OCI-LY1 (cell line): Measurements from ENCODE around the gene ARL3.

ENCODE experiments used
- H2AFZ ChIP-seq: fragments of 200-600 bp; sonication (generic), shearing (Covaris generic); 2 replicates; pipeline ENCODE4 v1.6.0; 2014; ENCODE audit warnings: antibody characterized with exemption, mild to moderate bottlenecking, low read length
- H3F3A ChIP-seq: fragments of 200-600 bp; sonication (generic), shearing (Covaris generic); 2 replicates; pipeline ENCODE4 v1.6.0; 2014; ENCODE audit warnings: mild to moderate bottlenecking, antibody characterized with exemption, low read length, moderate library complexity; ENCODE audit not compliant: insufficient read depth
- H3K27ac ChIP-seq: fragments of 200-600 bp; sonication (generic); 2 replicates; pipeline ENCODE4 v1.5.1; 2014; ENCODE audit warnings: low read length, mixed run types, mild to moderate bottlenecking, low read depth; ENCODE audit not compliant: poor library complexity, severe bottlenecking
- H3K27me3 ChIP-seq: fragments of 200-600 bp; sonication (generic); 2 replicates; pipeline ENCODE4 v1.6.0; 2014; ENCODE audit warnings: antibody characterized with exemption, mild to moderate bottlenecking, low read length, moderate library complexity; ENCODE audit not compliant: insufficient read depth
- H3K36me3 ChIP-seq: fragments of 200-600 bp; sonication (generic); 2 replicates; pipeline ENCODE4 v1.6.1; 2014; ENCODE audit warnings: mild to moderate bottlenecking, antibody characterized with exemption, low read length, moderate library complexity, mixed read lengths; ENCODE audit not compliant: insufficient read depth
- H3K4me1 ChIP-seq: fragments of 200-600 bp; sonication (generic); 2 replicates; pipeline ENCODE4 v1.5.1; 2014; ENCODE audit warnings: mild to moderate bottlenecking, low read length, moderate library complexity; ENCODE audit not compliant: insufficient read depth, severe bottlenecking
- H3K4me2 ChIP-seq: fragments of 200-600 bp; sonication (generic), shearing (Covaris generic); 2 replicates; pipeline ENCODE4 v1.6.1; 2014; ENCODE audit warnings: low read length
- H3K4me3 ChIP-seq: fragments of 200-600 bp; sonication (generic); 2 replicates; pipeline ENCODE4 v1.5.1; 2014; ENCODE audit warnings: low read length, low read depth, mild to moderate bottlenecking, mixed read lengths; ENCODE audit not compliant: poor library complexity, severe bottlenecking
- H3K79me2 ChIP-seq: fragments of 200-600 bp; shearing (Covaris generic); 2 replicates; pipeline ENCODE4 v1.6.1; 2016; ENCODE audit warnings: mixed run types, low read length, mixed read lengths; ENCODE audit not compliant: insufficient read depth
- H3K9ac ChIP-seq: fragments of 200-600 bp; sonication (generic), shearing (Covaris generic); 2 replicates; pipeline ENCODE4 v1.6.1; 2014; ENCODE audit warnings: mild to moderate bottlenecking, low read length, mixed read lengths
- H3K9me2 ChIP-seq: fragments of 200-600 bp; sonication (generic), shearing (Covaris generic); 2 replicates; pipeline ENCODE4 v1.6.1; 2014; ENCODE audit warnings: low read depth, mild to moderate bottlenecking, low read length, mixed read lengths
- H3K9me3 ChIP-seq: fragments of 200-600 bp; shearing (Covaris generic); 2 replicates; pipeline ENCODE4 v1.6.1; 2014; ENCODE audit warnings: low read length, mixed read lengths
- H4K20me1 ChIP-seq: fragments of 200-600 bp; sonication (generic), shearing (Covaris generic); 2 replicates; pipeline ENCODE4 v1.6.0; 2016; ENCODE audit warnings: mild to moderate bottlenecking, low read length; ENCODE audit not compliant: insufficient read depth
- EZH2 ChIP-seq: fragments of 200-600 bp; sonication (generic), shearing (Covaris generic); IDR thresholded peaks from 2 replicates; pipeline ENCODE4 v1.8.0; 2017; ENCODE audit warnings: borderline replicate concordance, mixed run types, mild to moderate bottlenecking, antibody characterized with exemption, low read length, moderate library complexity, mixed read lengths
- TF ChIP-seq, protein P1 (sequence below): fragments of 200-600 bp; sonication (generic), shearing (Covaris generic); IDR thresholded peaks from 2 replicates; pipeline ENCODE4 v1.5.1; 2017; ENCODE audit warnings: mild to moderate bottlenecking, antibody characterized with exemption, low read length, moderate library complexity, mixed read lengths

The ARL3 gene

DNA sequence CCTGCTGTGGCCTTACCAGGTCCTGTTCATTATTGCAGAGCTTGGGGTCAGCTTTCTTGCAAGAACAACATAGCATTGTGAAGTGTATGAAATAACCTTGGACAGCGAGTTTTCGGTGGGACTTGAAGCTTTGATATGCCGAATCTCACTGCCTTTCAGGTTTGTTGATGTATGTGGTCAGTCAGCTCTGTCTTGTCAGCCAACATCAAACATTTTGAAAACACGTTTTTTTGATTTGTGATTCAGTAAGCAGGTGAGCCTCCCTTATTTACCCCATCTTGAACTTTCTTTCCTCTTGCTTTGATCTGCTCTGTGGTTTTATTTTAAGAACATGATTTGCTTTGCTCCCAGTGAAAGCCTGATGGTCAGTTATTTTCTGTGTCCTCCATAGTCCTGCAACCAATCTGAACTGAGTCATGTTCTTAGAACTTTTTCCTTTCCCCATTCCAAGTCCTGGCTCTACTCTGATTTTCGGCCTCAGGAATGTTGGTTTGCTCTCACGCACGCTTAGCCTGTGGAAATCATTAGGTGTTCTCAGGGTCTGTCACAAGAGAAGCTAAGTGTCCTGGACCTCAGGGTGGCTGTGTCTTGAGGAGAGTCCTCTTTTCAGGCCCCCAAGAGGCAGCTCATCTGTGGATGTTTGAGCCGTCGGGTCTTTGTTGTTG is 38.2 kb upstream of the ARL3 start:
- H3K27me3 ChIP-seq, result no peaks in the 10 kb centered on the region
- no peak for TF ChIP-seq EZH2
- H3K9me2 ChIP-seq, result no peaks in the 10 kb centered on the region
- peaks cover 10% of the 10 kb centered on the region; the same call in 1 of the 2 replicates for H3K79me2 ChIP-seq
- H3K36me3 ChIP-seq, result no peaks in the 10 kb centered on the region
- no peaks in the 10 kb centered on the region for H3F3A ChIP-seq
- H3K27ac ChIP-seq, result peak overlapping the region; percentile 48
- no peaks in the 10 kb centered on the region for H4K20me1 ChIP-seq
- no peak overlapping the region for H2AFZ ChIP-seq
- peaks cover 15% of the 10 kb centered on the region for H3K4me1 ChIP-seq
- no peak overlapping the region for H3K4me3 ChIP-seq
- H3K9ac ChIP-seq, result no peak overlapping the region
- H3K9me3 ChIP-seq, result no peaks in the 10 kb centered on the region
- H3K4me2 ChIP-seq, result no peak overlapping the region

DNA sequence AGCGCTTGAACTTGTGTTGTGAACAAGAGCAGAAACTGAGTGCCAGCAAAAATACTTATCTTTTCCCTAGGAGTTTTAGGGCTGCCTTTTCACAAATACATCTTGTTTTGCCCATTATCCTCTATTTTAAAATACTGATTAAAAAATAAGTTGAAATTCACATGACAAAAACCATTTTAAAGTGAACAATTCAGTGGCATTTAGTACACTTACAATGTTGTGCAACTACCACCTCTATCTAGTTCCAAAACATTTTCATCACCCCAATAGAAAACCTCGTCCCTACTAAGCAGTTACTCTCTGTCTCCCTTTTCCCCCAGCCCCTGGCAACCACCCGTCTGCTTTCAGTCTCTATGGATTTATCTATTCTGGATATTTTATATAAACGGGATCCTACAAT is 31.0 kb upstream of the ARL3 start:
- H3K27ac ChIP-seq, result peak overlapping the region; percentile 55
- peak overlapping the region; percentile 87 for H3K4me2 ChIP-seq
- H3K4me1 ChIP-seq, result peaks cover 25% of the 10 kb centered on the region
- H3K79me2 ChIP-seq, result peaks cover 24% of the 10 kb centered on the region
- no peaks in the 10 kb centered on the region for H3K9me3 ChIP-seq
- H3K9me2 ChIP-seq, result no peaks in the 10 kb centered on the region
- no peaks in the 10 kb centered on the region for H3K36me3 ChIP-seq
- peak overlapping the region; percentile 87 for H3K4me3 ChIP-seq
- no peaks in the 10 kb centered on the region for H3F3A ChIP-seq
- no peaks in the 10 kb centered on the region for H3K27me3 ChIP-seq
- TF ChIP-seq EZH2, result no peak
- TF ChIP-seq, protein P1, sequence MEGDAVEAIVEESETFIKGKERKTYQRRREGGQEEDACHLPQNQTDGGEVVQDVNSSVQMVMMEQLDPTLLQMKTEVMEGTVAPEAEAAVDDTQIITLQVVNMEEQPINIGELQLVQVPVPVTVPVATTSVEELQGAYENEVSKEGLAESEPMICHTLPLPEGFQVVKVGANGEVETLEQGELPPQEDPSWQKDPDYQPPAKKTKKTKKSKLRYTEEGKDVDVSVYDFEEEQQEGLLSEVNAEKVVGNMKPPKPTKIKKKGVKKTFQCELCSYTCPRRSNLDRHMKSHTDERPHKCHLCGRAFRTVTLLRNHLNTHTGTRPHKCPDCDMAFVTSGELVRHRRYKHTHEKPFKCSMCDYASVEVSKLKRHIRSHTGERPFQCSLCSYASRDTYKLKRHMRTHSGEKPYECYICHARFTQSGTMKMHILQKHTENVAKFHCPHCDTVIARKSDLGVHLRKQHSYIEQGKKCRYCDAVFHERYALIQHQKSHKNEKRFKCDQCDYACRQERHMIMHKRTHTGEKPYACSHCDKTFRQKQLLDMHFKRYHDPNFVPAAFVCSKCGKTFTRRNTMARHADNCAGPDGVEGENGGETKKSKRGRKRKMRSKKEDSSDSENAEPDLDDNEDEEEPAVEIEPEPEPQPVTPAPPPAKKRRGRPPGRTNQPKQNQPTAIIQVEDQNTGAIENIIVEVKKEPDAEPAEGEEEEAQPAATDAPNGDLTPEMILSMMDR, result no peak
- H2AFZ ChIP-seq, result no peak overlapping the region
- H3K9ac ChIP-seq, result peak overlapping the region; percentile 81; the same call in 1 of the 2 replicates
- H4K20me1 ChIP-seq, result no peaks in the 10 kb centered on the region

DNA sequence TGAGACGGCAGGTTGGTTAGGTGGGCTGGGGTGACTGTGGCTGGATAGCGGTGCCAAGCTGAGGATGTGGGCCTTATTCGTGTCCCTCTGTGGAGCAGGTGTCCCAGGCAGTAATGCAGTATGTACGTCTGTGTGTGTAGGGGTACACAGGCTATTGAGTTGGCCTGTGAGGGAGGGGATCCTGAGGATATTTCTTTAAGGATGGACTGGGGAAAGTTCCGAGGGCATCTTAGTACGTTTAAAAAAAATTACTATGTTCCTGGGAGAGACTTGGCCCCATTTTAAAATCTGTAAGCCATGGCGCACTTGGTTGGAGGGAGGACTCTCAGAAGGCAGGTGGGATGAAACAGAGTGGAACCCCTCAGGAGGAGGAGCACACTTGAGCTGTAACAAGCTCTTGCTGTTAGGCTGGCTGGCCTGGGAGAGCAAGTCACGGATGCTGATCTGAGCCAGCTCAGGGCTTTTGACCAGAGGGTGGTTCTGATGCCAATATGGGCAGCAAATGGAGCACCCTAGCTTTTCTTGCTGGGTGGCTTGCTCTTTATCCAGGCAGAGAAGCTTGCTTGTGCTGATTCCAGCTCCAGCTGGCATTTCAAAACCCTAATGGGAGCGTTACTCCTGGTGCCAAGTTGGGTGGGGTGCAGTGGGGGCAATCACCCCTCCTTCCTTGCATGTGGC is 30.3 kb upstream of the ARL3 start:
- H3K4me3 ChIP-seq, result peak overlapping the region; percentile 87
- H3K9me3 ChIP-seq, result no peaks in the 10 kb centered on the region
- H3K9me2 ChIP-seq, result no peaks in the 10 kb centered on the region
- H3K4me1 ChIP-seq, result peaks cover 25% of the 10 kb centered on the region
- no peaks in the 10 kb centered on the region for H4K20me1 ChIP-seq
- no peaks in the 10 kb centered on the region for H3K36me3 ChIP-seq
- no peak overlapping the region for H2AFZ ChIP-seq
- peak overlapping the region; percentile 81 for H3K9ac ChIP-seq
- H3K27ac ChIP-seq, result peak overlapping the region; percentile 55
- H3K79me2 ChIP-seq, result peaks cover 24% of the 10 kb centered on the region
- no peaks in the 10 kb centered on the region for H3K27me3 ChIP-seq
- TF ChIP-seq EZH2, result no peak
- TF ChIP-seq, protein P1, result no peak
- no peaks in the 10 kb centered on the region for H3F3A ChIP-seq
- peak overlapping the region; percentile 87 for H3K4me2 ChIP-seq
